ENCODE results near the gene SCAMP4. TPM values are rescaled to one million over a fixed set of nuclear protein-coding genes. Genes with fewer than 3 reads are reported as not detected.

Gene SCAMP4
- total RNA-seq, 4 donors from 2014 or later: 26.6 to 76.5 (median 59.3) TPM

- Histone ChIP-seq H3K36me3 (no peaks in the 10 kb centered on the region), H3K4me1 (peaks cover 36 to 62% (median 55%) of the 10 kb centered on the region in 4 donors), H3K4me3 (peak within 1 kb of the TSS; percentile 72 to 94 (median 80)), H3K9me3 (no peaks in the 10 kb centered on the region), H3K27me3 (peaks cover 0 to 40% (median 5%) of the 10 kb centered on the region in 4 donors), H3K27ac (replicated peaks in 1 of 4) (peak within 1 kb of the TSS; percentile 77 to 94 (median 90))
- WGBS: 0% methylated on average over 14 of the region's 63 CpGs
- no peak for DNase-seq (ENCODE audit: extremely low spot score)
- TF ChIP-seq EP300 (IDR thresholded peaks at IDR 0.05) (no peak), CTCF (IDR thresholded peaks at IDR 0.05) (no peak), POLR2A (IDR thresholded peaks at IDR 0.05; ENCODE audit: low read depth) (no peak), POLR2AphosphoS5 (IDR thresholded peaks at IDR 0.05) (no peak)
- intact Hi-C loops (cut with DNase I): no loop called here
Observed at GRCh38 chr19:1863328-1863637, 41.9 kb upstream of the SCAMP4 start, which contains the start of gene KLF16. KLF16 (minus strand) TSS chr19:1863579; CDS start chr19:1863497, 82 bp downstream.

- Histone ChIP-seq H3K27ac (replicated peaks in 1 of 4) (peak overlapping the region; percentile 77 to 94 (median 90)), H3K4me3 (peak overlapping the region; percentile 72 to 94 (median 80)), H3K4me1 (peaks cover 34 to 56% (median 49%) of the 10 kb centered on the region in 4 donors), H3K27me3 (peaks cover 0 to 34% (median 5%) of the 10 kb centered on the region in 4 donors), H3K9me3 (no peaks in the 10 kb centered on the region), H3K36me3 (no peaks in the 10 kb centered on the region)
- no peak for TF ChIP-seq CTCF (IDR thresholded peaks at IDR 0.05)
- peak; percentile 4 to 45 for TF ChIP-seq POLR2AphosphoS5 (IDR thresholded peaks at IDR 0.05)
- no peak for TF ChIP-seq EP300 (IDR thresholded peaks at IDR 0.05)
- peak; percentile 32 for TF ChIP-seq POLR2A (IDR thresholded peaks at IDR 0.05; ENCODE audit: low read depth)
- intact Hi-C loops (cut with DNase I): no loop called here
- WGBS: no CpG with 5 or more reads among the region's 115 CpGs
- no peak for DNase-seq (ENCODE audit: extremely low spot score)
Observed at GRCh38 chr19:1863638-1864479, 41.3 kb upstream of the SCAMP4 start.

- intact Hi-C loops (cut with DNase I): no loop called here
- peak in 1 of 2 donors; percentile 64 for TF ChIP-seq POLR2AphosphoS5 (IDR thresholded peaks at IDR 0.05)
- TF ChIP-seq POLR2A (IDR thresholded peaks at IDR 0.05; ENCODE audit: low read depth): no peak
- TF ChIP-seq CTCF (IDR thresholded peaks at IDR 0.05): peak; percentile 74 to 83 (median 81)
- TF ChIP-seq EP300 (IDR thresholded peaks at IDR 0.05): no peak
Observed at GRCh38 chr19:1864480-1865171, 40.6 kb upstream of the SCAMP4 start.

GRCh38 chr19:1865172-1866010 is 39.8 kb upstream of the SCAMP4 start:
- peaks cover 24 to 41% (median 34%) of the 10 kb centered on the region in 4 donors for H3K4me1 ChIP-seq
- H3K4me3 ChIP-seq: peak overlapping the region; percentile 72 to 94 (median 80)
- intact Hi-C loops (cut with DNase I): no loop called here
- H3K36me3 ChIP-seq: peaks cover 0 to 4% (median 1%) of the 10 kb centered on the region in 4 donors
- no peaks in the 10 kb centered on the region for H3K9me3 ChIP-seq
- no peak for DNase-seq (ENCODE audit: extremely low spot score)
- TF ChIP-seq POLR2AphosphoS5 (IDR thresholded peaks at IDR 0.05) (no peak), CTCF (IDR thresholded peaks at IDR 0.05) (no peak), POLR2A (IDR thresholded peaks at IDR 0.05; ENCODE audit: low read depth) (no peak), EP300 (IDR thresholded peaks at IDR 0.05) (no peak)
- H3K27ac ChIP-seq (replicated peaks in 1 of 4): peak overlapping the region; percentile 77 to 94 (median 90)
- 94% methylated on average over 13 of the region's 17 CpGs for WGBS
- peaks cover 0 to 19% (median 0%) of the 10 kb centered on the region in 4 donors for H3K27me3 ChIP-seq

More at GRCh38 chr19:1864480-1865171, 40.6 kb upstream of the SCAMP4 start:
- Histone ChIP-seq H3K4me3 (peak overlapping the region; percentile 72 to 94 (median 80)), H3K27ac (replicated peaks in 1 of 4) (peak overlapping the region; percentile 77 to 94 (median 90)), H3K36me3 (no peaks in the 10 kb centered on the region), H3K9me3 (no peaks in the 10 kb centered on the region), H3K27me3 (peaks cover 0 to 27% (median 3%) of the 10 kb centered on the region in 4 donors), H3K4me1 (peaks cover 32 to 49% (median 41%) of the 10 kb centered on the region in 4 donors)
- 5% methylated on average over 26 of the region's 52 CpGs for WGBS
- DNase-seq (ENCODE audit: extremely low spot score): no peak

Measured in esophagus muscularis mucosa (tissue), 4 donors.